Stimulated activated effector memory CD8-positive, alpha-beta T cell treated with anti-CD3 and anti-CD28 coated beads, Interleukin-12 subunit alpha, Interleukin-12 subunit beta, amount 100 ng/mL, for 72 hours (primary cell): Measurements from ENCODE around the gene CADPS.

ENCODE experiments used
- ATAC-seq: fragments of 150-1000 bp; cut with Tn5 transposase; 2 replicates; pipeline ENCODE4 v1.10.0; 2021
- DNase-seq, 2 donors: peaks; one replicate each; pipeline ENCODE4 v3.0.0; 2021 to 2022; ENCODE audit warnings: low spot score in 2 of 2
- H3K27ac Mint-ChIP-seq: one replicate; pipeline ENCODE4 v1.8.0; 2022; ENCODE audit warnings: mild to moderate bottlenecking, mixed read lengths
- H3K36me3 Mint-ChIP-seq: one replicate; pipeline ENCODE4 v1.8.0; 2022; ENCODE audit warnings: mild to moderate bottlenecking, mixed read lengths
- H3K4me1 Mint-ChIP-seq: one replicate; pipeline ENCODE4 v1.8.0; 2022; ENCODE audit warnings: mixed read lengths
- H3K4me3 Mint-ChIP-seq: one replicate; pipeline ENCODE4 v1.8.0; 2022; ENCODE audit warnings: mild to moderate bottlenecking, mixed read lengths
- H3K9me3 Mint-ChIP-seq: one replicate; pipeline ENCODE4 v1.8.0; 2022; ENCODE audit warnings: mixed read lengths

CADPS gene

DNA sequence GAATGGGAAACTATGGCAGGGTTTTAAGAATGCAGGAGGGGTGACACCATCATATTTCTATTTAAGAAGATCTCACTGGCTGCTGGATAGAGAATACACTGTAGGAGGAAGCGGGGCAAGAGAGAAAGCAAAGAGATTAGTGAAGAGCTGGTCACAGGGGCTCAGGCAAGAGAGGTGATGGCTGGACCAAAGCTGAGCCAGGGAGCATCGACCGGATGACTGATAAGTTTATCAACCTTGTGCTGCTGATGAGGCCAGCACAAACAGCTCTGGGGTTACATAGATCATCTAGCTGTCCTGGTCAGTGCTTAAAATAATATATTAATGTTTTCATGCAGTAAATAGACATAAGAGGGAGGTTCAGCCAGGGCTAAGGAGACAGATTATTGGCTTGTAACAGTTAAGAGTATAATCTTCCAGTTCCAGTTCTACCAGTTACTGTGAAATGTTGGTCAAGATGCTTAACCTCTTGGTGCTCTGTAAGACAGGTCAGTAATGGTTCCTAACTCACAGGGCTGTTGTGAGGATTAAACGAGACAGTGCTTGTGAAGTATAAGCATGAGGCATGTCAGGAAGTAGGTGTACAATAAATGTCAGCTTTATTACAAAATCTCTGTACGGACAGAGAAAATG is 300.8 kb downstream of the CADPS start:
- Mint-ChIP-seq H3K9me3 (peaks cover 14% of the 10 kb centered on the region), H3K4me3 (no peak overlapping the region), H3K27ac (no peak overlapping the region), H3K4me1 (no peaks in the 10 kb centered on the region), H3K36me3 (no peaks in the 10 kb centered on the region)
- ATAC-seq (no peak), DNase-seq (no peak)

GRCh38 chr3:62571916-62572315 is 303.3 kb downstream of the CADPS start:
- no peaks in the 10 kb centered on the region for H3K4me1 Mint-ChIP-seq
- H3K4me3 Mint-ChIP-seq, result no peak overlapping the region
- no peak for ATAC-seq
- H3K9me3 Mint-ChIP-seq, result peaks cover 4% of the 10 kb centered on the region
- no peak overlapping the region for H3K27ac Mint-ChIP-seq
- DNase-seq, result no peak
- no peaks in the 10 kb centered on the region for H3K36me3 Mint-ChIP-seq

DNA sequence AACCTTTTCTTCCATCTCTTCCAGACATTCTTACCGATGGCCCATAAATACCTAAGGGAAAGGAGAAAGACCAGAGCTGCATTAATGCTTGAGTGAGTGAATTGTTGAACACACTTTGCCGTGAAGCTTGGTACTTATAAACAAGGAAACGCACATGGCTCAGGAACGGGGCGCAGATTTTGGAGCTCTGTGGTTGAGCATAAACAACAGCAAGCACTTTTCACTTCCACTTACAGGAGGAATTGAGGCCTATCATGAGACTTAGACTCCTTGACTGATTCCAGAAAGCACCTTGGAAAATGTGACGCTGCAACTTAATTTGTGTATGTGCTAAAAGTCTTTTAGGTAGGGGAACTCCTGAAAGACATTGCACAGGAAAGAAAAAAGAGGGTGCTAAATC is 304.3 kb downstream of the CADPS start:
- Mint-ChIP-seq H3K27ac (no peak overlapping the region), H3K4me1 (no peaks in the 10 kb centered on the region), H3K36me3 (no peaks in the 10 kb centered on the region), H3K9me3 (peaks cover 4% of the 10 kb centered on the region), H3K4me3 (no peak overlapping the region)
- ATAC-seq, result no peak
- no peak for DNase-seq

DNA sequence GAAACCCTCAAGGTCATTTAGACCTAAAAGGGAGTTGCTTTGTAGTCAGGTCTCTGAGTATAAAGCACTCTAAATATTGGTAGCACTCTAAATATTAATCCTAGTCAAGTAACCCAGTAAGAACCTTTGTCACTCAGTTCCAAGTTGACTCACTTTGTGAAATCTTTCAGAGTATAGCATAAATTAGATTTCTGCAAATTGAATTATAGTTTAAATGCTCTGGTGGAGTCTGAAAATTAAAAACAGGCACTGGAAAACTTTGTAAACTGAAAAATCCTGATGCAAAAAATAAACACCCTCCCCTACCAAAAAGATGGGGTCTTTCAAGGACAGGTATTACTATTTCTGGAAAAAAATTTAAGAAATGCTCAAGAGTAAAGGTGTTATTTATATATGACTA is 305.6 kb downstream of the CADPS start:
- peaks cover 4% of the 10 kb centered on the region for H3K9me3 Mint-ChIP-seq
- ATAC-seq (no peak), DNase-seq (no peak)
- H3K27ac Mint-ChIP-seq, result no peak overlapping the region
- H3K4me3 Mint-ChIP-seq, result no peak overlapping the region
- no peaks in the 10 kb centered on the region for H3K4me1 Mint-ChIP-seq
- no peaks in the 10 kb centered on the region for H3K36me3 Mint-ChIP-seq

GRCh38 chr3:62567097-62568021 is 307.9 kb downstream of the CADPS start:
- ATAC-seq (no peak), DNase-seq (no peak)
- Mint-ChIP-seq H3K4me1 (no peaks in the 10 kb centered on the region), H3K9me3 (no peaks in the 10 kb centered on the region), H3K4me3 (no peak overlapping the region), H3K36me3 (no peaks in the 10 kb centered on the region), H3K27ac (no peak overlapping the region)

DNA sequence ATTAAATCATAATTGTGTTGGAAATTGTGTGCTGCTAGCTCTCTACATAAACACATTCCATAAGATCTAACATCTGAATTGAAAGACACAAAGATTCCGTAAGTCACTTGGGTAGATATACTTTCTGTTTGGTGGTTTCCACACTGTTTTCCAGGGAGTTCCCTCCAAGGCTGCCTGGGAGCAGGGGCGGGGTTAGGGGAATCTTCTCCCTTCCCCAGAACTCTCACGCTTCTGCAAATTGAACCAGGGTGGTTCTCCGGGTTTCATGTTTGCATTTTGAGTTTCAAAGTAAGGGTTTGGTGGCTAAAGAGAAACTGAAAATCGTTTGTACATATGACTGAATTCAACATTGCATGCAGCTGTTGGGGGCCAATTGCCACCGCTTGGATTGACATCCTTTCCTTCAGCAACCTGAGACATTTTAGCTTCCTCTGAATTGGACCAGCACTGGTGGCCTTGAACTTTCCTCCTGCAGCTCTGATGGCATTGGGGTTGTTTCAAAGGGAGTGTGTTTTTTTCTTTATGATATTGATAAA is 309.1 kb downstream of the CADPS start:
- Mint-ChIP-seq H3K27ac (no peak overlapping the region), H3K9me3 (no peaks in the 10 kb centered on the region), H3K36me3 (no peaks in the 10 kb centered on the region), H3K4me3 (no peak overlapping the region), H3K4me1 (no peaks in the 10 kb centered on the region)
- ATAC-seq (no peak), DNase-seq (no peak)

DNA sequence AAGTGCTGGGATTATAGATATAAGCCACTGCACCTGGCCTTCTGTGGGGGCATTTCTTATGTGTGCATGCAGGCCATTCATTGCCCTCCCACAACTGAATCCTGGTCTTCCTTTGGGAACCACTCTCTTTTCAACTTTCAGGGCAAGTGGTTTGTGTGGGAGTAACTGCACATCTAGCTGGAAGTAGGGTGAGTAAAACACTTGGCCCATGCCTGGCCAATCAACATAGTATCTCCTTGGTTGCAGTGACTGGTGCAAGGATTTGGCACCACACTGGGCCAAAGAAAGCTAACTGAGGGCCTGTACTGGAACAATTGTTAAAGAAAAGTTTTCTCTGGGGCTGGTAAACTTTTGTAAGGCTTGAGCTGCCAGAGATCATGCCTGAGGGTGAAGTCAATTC is 312.6 kb downstream of the CADPS start:
- ATAC-seq, result no peak
- no peaks in the 10 kb centered on the region for H3K9me3 Mint-ChIP-seq
- H3K36me3 Mint-ChIP-seq, result no peaks in the 10 kb centered on the region
- DNase-seq, result no peak
- H3K4me3 Mint-ChIP-seq, result no peak overlapping the region
- H3K27ac Mint-ChIP-seq, result no peak overlapping the region
- no peaks in the 10 kb centered on the region for H3K4me1 Mint-ChIP-seq

DNA sequence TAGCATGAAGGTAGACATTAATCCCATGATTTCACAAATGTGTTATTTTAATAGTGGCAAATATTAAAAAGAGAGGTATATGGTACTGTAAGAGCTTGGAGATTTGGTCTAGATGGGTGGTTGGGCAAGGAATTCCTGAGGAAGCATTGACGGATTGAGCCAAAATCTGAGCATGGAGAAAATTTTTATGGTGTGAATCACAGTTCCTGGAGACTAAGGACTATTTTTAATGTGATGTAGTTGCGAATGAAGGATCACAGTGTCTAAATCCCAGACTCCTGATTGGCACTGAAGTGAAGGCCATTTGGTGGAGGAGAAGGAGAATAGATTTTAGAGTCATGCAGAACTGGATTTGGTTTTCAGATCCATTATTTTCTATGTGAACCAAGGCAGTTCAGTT is 313.2 kb downstream of the CADPS start:
- no peak for ATAC-seq
- Mint-ChIP-seq H3K9me3 (no peaks in the 10 kb centered on the region), H3K36me3 (no peaks in the 10 kb centered on the region), H3K4me3 (no peak overlapping the region), H3K4me1 (no peaks in the 10 kb centered on the region), H3K27ac (no peak overlapping the region)
- no peak for DNase-seq

DNA sequence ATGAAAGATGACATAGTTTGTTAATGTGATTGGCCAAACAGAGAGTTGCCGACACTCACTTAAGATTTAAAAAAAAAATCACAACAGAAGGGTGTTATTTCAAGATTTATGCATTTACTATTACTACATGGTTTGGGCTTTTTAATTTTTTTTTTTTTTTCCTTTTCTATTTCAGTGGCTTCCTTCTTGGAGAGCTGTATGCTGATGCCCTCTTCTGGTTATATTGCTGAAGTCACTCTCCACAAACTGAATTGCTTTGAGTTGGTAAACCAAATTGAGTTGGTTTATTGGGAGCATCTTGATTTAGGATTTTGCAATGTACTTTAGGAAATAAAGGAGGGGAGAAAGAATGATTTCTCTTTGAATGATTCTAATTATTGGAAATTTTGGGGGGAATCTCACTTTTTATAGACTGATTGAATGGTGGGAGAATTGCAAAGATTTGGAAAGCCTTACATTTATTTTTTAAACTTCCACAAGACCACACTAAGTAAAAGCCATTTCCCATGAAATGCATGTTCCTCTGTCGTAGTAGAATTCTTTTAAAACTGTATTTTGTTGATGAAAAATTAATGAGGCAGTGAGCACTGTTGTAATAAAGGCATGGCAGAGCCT is 315.3 kb downstream of the CADPS start:
- Mint-ChIP-seq H3K4me1 (no peaks in the 10 kb centered on the region), H3K36me3 (no peaks in the 10 kb centered on the region), H3K9me3 (no peaks in the 10 kb centered on the region), H3K27ac (no peak overlapping the region), H3K4me3 (no peak overlapping the region)
- DNase-seq (no peak), ATAC-seq (no peak)

DNA sequence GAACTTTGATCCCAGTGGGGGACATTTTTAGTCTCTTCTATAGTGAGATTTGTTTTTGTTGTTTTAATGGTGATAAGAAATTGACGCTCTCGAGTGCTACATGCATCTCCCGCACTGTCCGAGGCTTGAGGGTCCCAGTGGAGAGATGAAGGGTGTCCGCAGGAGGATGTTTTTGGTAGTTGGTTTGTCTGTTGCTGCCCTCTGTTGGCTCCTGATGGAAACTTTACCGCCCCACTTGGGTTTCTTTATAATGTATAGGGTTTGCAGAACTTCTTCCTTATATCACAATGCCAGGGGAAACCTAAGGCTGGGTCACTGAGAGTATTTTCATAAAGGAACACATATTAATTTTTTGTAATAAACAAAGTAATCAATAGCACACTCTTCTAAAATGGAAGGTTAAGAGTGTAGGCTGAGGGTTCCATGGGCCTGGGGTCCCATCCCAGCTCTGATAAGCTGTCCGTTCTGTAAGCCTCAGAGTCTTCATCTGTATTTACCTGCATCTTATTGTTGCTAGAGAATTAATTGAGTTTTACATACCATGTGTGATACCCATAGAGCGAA is 316.6 kb downstream of the CADPS start:
- Mint-ChIP-seq H3K9me3 (peaks cover under 1% of the 10 kb centered on the region), H3K27ac (no peak overlapping the region), H3K4me3 (no peak overlapping the region), H3K36me3 (no peaks in the 10 kb centered on the region), H3K4me1 (no peaks in the 10 kb centered on the region)
- no peak for DNase-seq
- no peak for ATAC-seq

DNA sequence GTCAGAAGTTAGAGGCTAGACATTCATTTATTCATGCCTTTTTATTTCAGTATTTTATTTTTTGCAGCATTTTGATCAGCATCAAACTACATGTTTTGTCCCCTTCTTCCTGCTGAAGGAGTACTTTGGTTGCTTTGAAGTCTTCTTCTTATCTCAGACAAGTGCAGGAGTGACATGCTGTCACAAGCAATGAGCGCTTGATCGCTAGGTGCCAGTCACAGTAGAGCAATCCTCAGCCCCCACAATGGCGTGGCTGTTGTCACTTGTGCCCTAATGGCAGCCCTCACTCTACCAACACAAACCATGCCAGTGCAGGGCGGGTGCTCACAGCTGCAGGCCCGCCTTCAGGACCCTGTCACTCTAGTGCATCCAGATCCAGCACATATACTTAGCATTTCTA is 317.2 kb downstream of the CADPS start:
- no peak overlapping the region for H3K4me3 Mint-ChIP-seq
- DNase-seq, result no peak
- no peak for ATAC-seq
- peaks cover 3% of the 10 kb centered on the region for H3K9me3 Mint-ChIP-seq
- H3K4me1 Mint-ChIP-seq, result no peaks in the 10 kb centered on the region
- H3K27ac Mint-ChIP-seq, result no peak overlapping the region
- H3K36me3 Mint-ChIP-seq, result no peaks in the 10 kb centered on the region

- Mint-ChIP-seq H3K4me3 (no peak overlapping the region), H3K9me3 (peaks cover 3% of the 10 kb centered on the region), H3K4me1 (no peaks in the 10 kb centered on the region), H3K27ac (no peak overlapping the region), H3K36me3 (no peaks in the 10 kb centered on the region)
- no peak for DNase-seq
- ATAC-seq, result no peak
These were observed 317.8 kb downstream of the CADPS start for GRCh38 chr3:62557450-62557849.

- ATAC-seq (no peak), DNase-seq (no peak)
- Mint-ChIP-seq H3K9me3 (peaks cover 10% of the 10 kb centered on the region), H3K4me3 (no peak overlapping the region), H3K4me1 (no peaks in the 10 kb centered on the region), H3K36me3 (no peaks in the 10 kb centered on the region), H3K27ac (no peak overlapping the region)
These were observed 318.9 kb downstream of the CADPS start for GRCh38 chr3:62556121-62556815.

DNA sequence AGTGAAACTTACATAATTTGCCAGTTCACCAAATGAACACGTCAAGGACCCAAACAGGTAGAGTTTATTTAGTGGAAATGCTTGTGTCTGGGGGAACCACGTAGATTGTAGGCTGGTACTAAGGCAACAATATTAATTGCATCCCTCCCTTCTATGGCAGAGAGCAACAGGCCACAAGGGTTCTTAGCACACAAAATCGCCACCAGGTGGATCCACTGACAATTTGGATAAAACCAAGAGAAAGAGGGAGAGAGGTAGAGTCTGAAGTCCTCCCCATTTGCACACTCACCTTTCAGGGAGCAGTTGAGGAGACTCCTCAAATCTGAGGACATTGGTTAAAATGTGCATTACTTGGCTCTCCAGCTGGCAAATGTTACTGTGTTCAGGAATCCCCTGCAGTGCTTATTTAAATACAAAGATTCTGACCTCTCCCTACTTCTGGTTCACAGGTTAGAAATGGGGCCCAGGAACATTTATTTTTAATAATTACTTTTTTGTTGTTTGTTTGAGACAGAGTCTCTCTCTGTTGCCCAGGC is 320.9 kb downstream of the CADPS start:
- Mint-ChIP-seq H3K4me1 (no peaks in the 10 kb centered on the region), H3K9me3 (peaks cover 16% of the 10 kb centered on the region), H3K36me3 (no peaks in the 10 kb centered on the region), H3K4me3 (no peak overlapping the region), H3K27ac (no peak overlapping the region)
- DNase-seq (no peak), ATAC-seq (no peak)

DNA sequence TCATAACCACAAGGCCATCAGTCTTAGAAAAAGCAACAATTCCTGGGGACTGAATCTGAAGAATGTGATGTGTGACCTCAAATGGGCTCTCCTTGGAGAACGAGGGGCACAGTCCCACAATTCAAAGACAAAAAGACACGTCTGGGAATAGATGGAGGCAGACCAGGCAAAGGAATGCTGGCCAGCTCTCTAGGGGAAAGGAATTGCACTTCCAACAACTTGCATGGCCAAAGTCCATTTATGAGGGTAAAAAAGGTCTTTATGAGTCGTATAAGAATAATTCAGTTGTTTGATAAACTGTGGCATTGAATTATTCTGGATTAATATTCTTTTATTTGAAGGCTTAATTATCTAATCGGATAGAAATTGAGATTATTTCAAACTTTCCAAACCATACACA is 321.4 kb downstream of the CADPS start:
- DNase-seq (no peak), ATAC-seq (no peak)
- peaks cover 16% of the 10 kb centered on the region for H3K9me3 Mint-ChIP-seq
- no peaks in the 10 kb centered on the region for H3K4me1 Mint-ChIP-seq
- H3K4me3 Mint-ChIP-seq, result no peak overlapping the region
- H3K36me3 Mint-ChIP-seq, result no peaks in the 10 kb centered on the region
- H3K27ac Mint-ChIP-seq, result no peak overlapping the region
